Mesenteric fat pad (tissue), 1 donor: ENCODE measurements around the gene STK38. TPM values are rescaled to one million over a fixed set of nuclear protein-coding genes. Genes with fewer than 3 reads are reported as not detected.

Experiments
- total RNA-seq: library from RNA; stranded (reverse); fragmentation: NEBNext Ultra II Directional; extraction: Animal tissue kit (Norgen Biotek cat#: 25700); gene quantifications from one replicate; pipeline ENCODE4 v1.2.1, GENCODE V29; 2021
- donor health status: DM: yes; HTN: yes; CAD: no.

Gene STK38
- total RNA-seq, 1 donor from 2014 or later = 31.2 TPM

Other genes starting within 250 kb of the STK38 start
- not detected for gene BNIP5, start 210.6 kb downstream of the STK38 start, total RNA-seq
- gene ETV7, start 159.8 kb downstream of the STK38 start, total RNA-seq = 0.29 TPM
- gene PXT1, start 104.6 kb downstream of the STK38 start, total RNA-seq = not detected
- gene KCTD20, start 104.5 kb downstream of the STK38 start, total RNA-seq = 81.7 TPM
- gene SRSF3, start 46.9 kb upstream of the STK38 start, total RNA-seq = 214 TPM
- gene CDKN1A, start 131.2 kb upstream of the STK38 start, total RNA-seq = 245 TPM
- 0.35 TPM for gene RAB44, start 150.3 kb upstream of the STK38 start, total RNA-seq